Measurements from ENCODE around the gene GOLIM4. TPM values are rescaled to one million over a fixed set of nuclear protein-coding genes. Genes with fewer than 3 reads are reported as not detected.

GOLIM4 gene
- total RNA-seq, 1 donor from 2014 or later = 43.1 TPM

DNA sequence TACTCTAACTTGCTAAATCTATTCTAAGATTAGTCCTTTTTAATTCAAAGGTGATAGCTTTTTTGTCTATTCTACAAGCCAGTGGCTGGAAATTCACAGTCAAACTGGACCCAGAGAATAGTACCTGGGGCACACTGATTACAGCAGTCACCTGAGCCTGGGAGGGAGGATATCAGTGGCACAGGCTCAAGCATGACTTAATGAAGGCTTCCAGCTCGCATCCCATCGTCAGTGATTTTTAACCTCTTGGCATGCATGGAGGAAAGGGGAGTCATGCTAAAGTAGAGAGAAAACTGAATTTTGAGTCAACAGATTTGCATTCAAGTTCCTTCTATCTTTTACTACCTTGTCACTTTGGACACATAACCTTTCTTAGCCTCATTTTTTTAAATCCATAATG, 24.8 kb downstream of the GOLIM4 start:
- Histone ChIP-seq H3K4me1 (no peaks in the 10 kb centered on the region), H3K36me3 (no peaks in the 10 kb centered on the region), H3K27ac (no peak overlapping the region), H3K27me3 (no peaks in the 10 kb centered on the region), H3K4me3 (no peak overlapping the region), H3K9me3 (no peaks in the 10 kb centered on the region)
- DNase-seq (ENCODE audit: low spot score in 2 of 2) = no peak
- TF ChIP-seq, protein P1, sequence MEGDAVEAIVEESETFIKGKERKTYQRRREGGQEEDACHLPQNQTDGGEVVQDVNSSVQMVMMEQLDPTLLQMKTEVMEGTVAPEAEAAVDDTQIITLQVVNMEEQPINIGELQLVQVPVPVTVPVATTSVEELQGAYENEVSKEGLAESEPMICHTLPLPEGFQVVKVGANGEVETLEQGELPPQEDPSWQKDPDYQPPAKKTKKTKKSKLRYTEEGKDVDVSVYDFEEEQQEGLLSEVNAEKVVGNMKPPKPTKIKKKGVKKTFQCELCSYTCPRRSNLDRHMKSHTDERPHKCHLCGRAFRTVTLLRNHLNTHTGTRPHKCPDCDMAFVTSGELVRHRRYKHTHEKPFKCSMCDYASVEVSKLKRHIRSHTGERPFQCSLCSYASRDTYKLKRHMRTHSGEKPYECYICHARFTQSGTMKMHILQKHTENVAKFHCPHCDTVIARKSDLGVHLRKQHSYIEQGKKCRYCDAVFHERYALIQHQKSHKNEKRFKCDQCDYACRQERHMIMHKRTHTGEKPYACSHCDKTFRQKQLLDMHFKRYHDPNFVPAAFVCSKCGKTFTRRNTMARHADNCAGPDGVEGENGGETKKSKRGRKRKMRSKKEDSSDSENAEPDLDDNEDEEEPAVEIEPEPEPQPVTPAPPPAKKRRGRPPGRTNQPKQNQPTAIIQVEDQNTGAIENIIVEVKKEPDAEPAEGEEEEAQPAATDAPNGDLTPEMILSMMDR (IDR thresholded peaks at IDR 0.05) = no peak
- intact Hi-C loops (cut with DNase I) = no loop called here

GRCh38 chr3:168068346-168068745, 27.4 kb downstream of the GOLIM4 start:
- intact Hi-C loops (cut with DNase I) = no loop called here
- TF ChIP-seq, protein P1 (IDR thresholded peaks at IDR 0.05) = no peak

GRCh38 chr3:168066882-168067281, 28.8 kb downstream of the GOLIM4 start:
- DNase-seq (ENCODE audit: low spot score in 2 of 2) = no peak
- H3K27ac ChIP-seq = no peak overlapping the region
- no peaks in the 10 kb centered on the region for H3K9me3 ChIP-seq
- H3K36me3 ChIP-seq = no peaks in the 10 kb centered on the region
- H3K27me3 ChIP-seq = no peaks in the 10 kb centered on the region
- no peak overlapping the region for H3K4me3 ChIP-seq
- intact Hi-C loops (cut with DNase I) = no loop called here
- TF ChIP-seq, protein P1 (IDR thresholded peaks at IDR 0.05) = no peak
- no peaks in the 10 kb centered on the region for H3K4me1 ChIP-seq

More at GRCh38 chr3:168068346-168068745, 27.4 kb downstream of the GOLIM4 start:
- no peak overlapping the region for H3K4me3 ChIP-seq
- H3K9me3 ChIP-seq = no peaks in the 10 kb centered on the region
- H3K4me1 ChIP-seq = no peaks in the 10 kb centered on the region
- no peaks in the 10 kb centered on the region for H3K27me3 ChIP-seq
- H3K27ac ChIP-seq = no peak overlapping the region
- H3K36me3 ChIP-seq = no peaks in the 10 kb centered on the region
- DNase-seq (ENCODE audit: low spot score in 2 of 2) = no peak

DNA sequence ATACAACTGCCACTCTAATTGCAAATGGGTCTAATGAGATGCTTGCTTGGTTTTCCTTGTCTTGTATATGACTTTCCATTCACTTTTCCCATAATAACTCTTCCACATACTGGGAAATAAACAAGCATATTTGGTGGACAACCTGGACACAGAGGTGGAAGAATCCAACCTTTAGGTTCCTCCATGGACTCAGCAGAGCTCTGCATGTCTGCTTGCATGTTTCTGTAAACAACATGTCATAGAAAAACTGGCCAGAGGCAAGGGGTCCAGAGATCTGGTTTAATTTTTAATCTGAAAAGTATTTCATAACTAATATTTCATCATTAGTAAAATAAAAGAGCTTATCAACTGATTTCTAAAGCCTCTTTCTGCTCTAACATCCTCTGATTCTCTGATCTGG, 30.2 kb downstream of the GOLIM4 start:
- H3K9me3 ChIP-seq = no peaks in the 10 kb centered on the region
- no peak overlapping the region for H3K27ac ChIP-seq
- H3K4me3 ChIP-seq = no peak overlapping the region
- intact Hi-C loops (cut with DNase I) = no loop called here
- no peak for DNase-seq (ENCODE audit: low spot score in 2 of 2)
- no peaks in the 10 kb centered on the region for H3K36me3 ChIP-seq
- TF ChIP-seq, protein P1 (IDR thresholded peaks at IDR 0.05) = no peak
- no peaks in the 10 kb centered on the region for H3K4me1 ChIP-seq
- H3K27me3 ChIP-seq = no peaks in the 10 kb centered on the region

- Histone ChIP-seq H3K27me3 (no peaks in the 10 kb centered on the region), H3K9me3 (no peaks in the 10 kb centered on the region), H3K4me3 (no peak overlapping the region), H3K4me1 (no peaks in the 10 kb centered on the region), H3K27ac (no peak overlapping the region), H3K36me3 (no peaks in the 10 kb centered on the region)
- intact Hi-C loops (cut with DNase I) = no loop called here
- DNase-seq (ENCODE audit: low spot score in 2 of 2) = no peak
- TF ChIP-seq, protein P1 (IDR thresholded peaks at IDR 0.05) = no peak
Measured at GRCh38 chr3:168063122-168063521, 32.6 kb downstream of the GOLIM4 start.

- intact Hi-C loops (cut with DNase I) = no loop called here
- TF ChIP-seq, protein P1 (IDR thresholded peaks at IDR 0.05) = no peak
- Histone ChIP-seq H3K27ac (no peak overlapping the region), H3K4me1 (no peaks in the 10 kb centered on the region), H3K4me3 (no peak overlapping the region), H3K9me3 (no peaks in the 10 kb centered on the region), H3K36me3 (no peaks in the 10 kb centered on the region), H3K27me3 (no peaks in the 10 kb centered on the region)
- DNase-seq (ENCODE audit: low spot score in 2 of 2) = no peak
Measured at GRCh38 chr3:168062679-168063078, 33.0 kb downstream of the GOLIM4 start.

All from ascending aorta (tissue), 2 donors.